ENCODE results near the gene GPR135. TPM values are rescaled to one million over a fixed set of nuclear protein-coding genes. Genes with fewer than 3 reads are reported as not detected.
A peak's percentile ranks its signal among the peaks of the same experiment; 100 is the strongest.

Gene GPR135
- total RNA-seq, 1 experiment from 2014 or later, result 3.9 TPM

DNA sequence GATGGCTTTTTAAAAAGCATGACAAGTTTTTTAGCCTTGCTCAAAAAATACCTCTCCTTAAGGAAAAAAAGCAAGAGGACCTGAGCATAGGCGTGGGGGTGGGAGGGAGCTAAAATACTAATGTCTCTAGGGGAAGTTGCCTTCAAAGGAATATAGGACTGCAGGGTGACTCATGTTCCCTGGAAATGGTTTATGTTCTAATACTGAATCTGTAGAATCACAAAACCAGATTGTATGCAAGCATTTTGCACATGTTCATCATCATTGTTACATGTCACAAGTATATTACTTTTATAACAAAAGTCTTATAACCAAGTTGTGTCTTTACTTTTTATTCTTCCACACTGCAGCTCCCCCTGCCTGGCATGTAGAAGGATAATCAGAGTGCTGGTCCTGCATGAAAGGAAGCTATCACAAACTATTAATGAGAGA lies 36.6 kb downstream of the GPR135 start:
- Histone ChIP-seq H4K20me1 (ENCODE audit: insufficient read depth) (no peaks in the 10 kb centered on the region), H3K9ac (ENCODE audit: low read length) (no peak overlapping the region), H3K4me1 (ENCODE audit: control insufficient read depth in 1 of 2, insufficient read depth in 2 of 2, low read length in 2 of 2) (peaks cover 4 to 9% of the 10 kb centered on the region in 2 experiments; a peak in 3 of 4 replicates), H3K4me3 (replicated peaks in 1 of 2; ENCODE audit: low read depth in 1 of 2, low read length in 2 of 2) (no peak overlapping the region), H3K9me2 (ENCODE audit: insufficient read depth) (no peaks in the 10 kb centered on the region), H3K4me2 (ENCODE audit: low read length) (peak overlapping the region; percentile 22; the same call in 1 of the 2 replicates), H3K36me3 (ENCODE audit: control insufficient read depth in 1 of 2, insufficient read depth in 2 of 2, low read length in 2 of 2) (no peaks in the 10 kb centered on the region), H3K27me3 (ENCODE audit: insufficient read depth, low read length) (no peaks in the 10 kb centered on the region), H3K27ac (ENCODE audit: low read depth, low read length) (no peak overlapping the region), H2AFZ (ENCODE audit: low read depth, low read length, poor library complexity, severe bottlenecking) (no peak overlapping the region), H3K79me2 (ENCODE audit: insufficient read depth, low read length) (no peaks in the 10 kb centered on the region), H3K9me3 (ENCODE audit: control insufficient read depth in 1 of 2, insufficient read depth in 1 of 2, low read depth in 1 of 2, low read length in 2 of 2) (no peaks in the 10 kb centered on the region)
- ATAC-seq (peak; percentile 34; the same call in 1 of the 2 replicates), DNase-seq (ENCODE audit: low read depth, low spot score) (no peak)
- intact Hi-C loops (cut with micrococcal nuclease), result no loop called here
- RAD21 ChIA-PET (ENCODE audit: low non-redundant PET in 1 of 2, low total read pairs in 2 of 2, uncharacterized antibody in 2 of 2, unreplicated experiment in 2 of 2), result no interaction called here
- POLR2A ChIA-PET, result no interaction called here
- no TSS peak for BruUV-seq (replicated peaks)
- CTCF ChIA-PET, result interaction anchor here (1.0 kb wide), 1 partner anchor 298 kb away, joined by 4 read pairs; no protein-coding TSS in a partner anchor
- TF ChIP-seq CEBPB (IDR thresholded peaks at IDR 0.05; ENCODE audit: low read depth), result no peak
- TF ChIP-seq ZBTB33 (IDR thresholded peaks at IDR 0.05; ENCODE audit: extremely low read depth, insufficient replicate concordance, low read length), result no peak
- no peak for TF ChIP-seq SIN3A (IDR thresholded peaks at IDR 0.05; ENCODE audit: low read depth)
- TF ChIP-seq CTCF (IDR thresholded peaks at IDR 0.05 in 2 of 3, conservative IDR thresholded peaks at IDR 0.05 in 1 of 3; ENCODE audit: borderline replicate concordance in 1 of 3, insufficient read depth in 1 of 3, low read depth in 2 of 3, low read length in 2 of 3), result peak in 1 of 3 experiments; percentile 20; a peak in 1 of 6 replicates
- no peak for TF ChIP-seq EZH2phosphoT487 (IDR thresholded peaks at IDR 0.05; ENCODE audit: borderline replicate concordance)
- TF ChIP-seq TCF7L2 (IDR thresholded peaks at IDR 0.05; ENCODE audit: borderline replicate concordance, extremely low read depth, insufficient read depth, insufficient read length), result no peak
- peak; percentile 39 for TF ChIP-seq RAD21 (IDR thresholded peaks at IDR 0.05; ENCODE audit: low read depth)
- no peak for TF ChIP-seq JUND (IDR thresholded peaks at IDR 0.05)
- no peak for TF ChIP-seq EZH2 (IDR thresholded peaks at IDR 0.05)
